GM19397 (cell line): ENCODE results near the gene DGUOK.
"Not testable (repeated sequence)": the region's sequence is repeated elsewhere in the genome, so short reads cannot be mapped to it uniquely, and the experiment has no call there.

ENCODE experiments used
- ATAC-seq: cut with Tn5 transposase; IDR thresholded peaks from one replicate; pipeline ENCODE4 v1.9.1; 2021; ENCODE audit warnings: mild to moderate bottlenecking, moderate library complexity; ENCODE audit not compliant: unreplicated experiment

DGUOK gene

DNA sequence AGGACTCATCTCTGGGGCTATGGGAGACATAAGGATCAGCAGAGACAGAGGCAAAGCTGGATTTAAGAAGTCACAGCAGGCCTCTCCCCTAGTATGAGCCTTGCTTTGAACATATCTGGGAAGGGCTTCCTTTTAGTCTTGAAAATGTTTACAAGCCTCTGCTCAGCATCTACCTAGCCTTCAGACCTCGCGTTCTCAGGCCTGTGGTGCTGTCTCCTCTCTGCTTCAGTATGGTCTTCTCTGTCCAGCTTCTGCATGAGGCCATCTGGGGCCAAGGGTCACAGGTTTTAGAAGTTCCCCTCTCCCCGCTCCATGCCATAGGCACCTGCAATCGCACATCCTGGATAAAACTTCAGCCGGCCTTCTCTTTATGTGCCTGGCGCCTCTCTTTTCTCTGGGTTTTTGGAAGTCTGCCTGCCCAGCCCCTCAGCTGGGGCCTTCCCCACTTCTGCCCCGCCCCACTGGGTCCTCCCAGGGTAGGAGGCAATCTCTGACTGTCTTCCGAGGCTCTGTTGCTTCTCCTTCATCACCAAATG lies 26.8 kb upstream of the DGUOK start:
- no peak for ATAC-seq

DNA sequence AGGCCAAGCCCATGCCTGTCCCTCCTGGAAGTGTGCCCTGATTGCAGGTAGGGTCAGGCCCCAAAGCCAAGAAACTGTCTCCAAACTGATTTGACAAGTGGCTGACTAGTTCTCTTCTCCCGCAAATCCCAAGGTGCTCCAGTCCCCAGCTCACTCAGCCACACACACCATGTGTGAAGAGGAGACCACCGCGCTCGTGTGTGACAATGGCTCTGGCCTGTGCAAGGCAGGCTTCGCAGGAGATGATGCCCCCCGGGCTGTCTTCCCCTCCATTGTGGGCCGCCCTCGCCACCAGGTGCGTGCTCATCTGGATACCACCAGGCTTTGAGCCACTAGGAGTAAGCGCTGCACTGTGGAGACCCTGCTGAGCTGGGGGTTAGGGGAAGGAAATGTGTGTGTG lies 25.5 kb upstream of the DGUOK start:
- no peak for ATAC-seq

DNA sequence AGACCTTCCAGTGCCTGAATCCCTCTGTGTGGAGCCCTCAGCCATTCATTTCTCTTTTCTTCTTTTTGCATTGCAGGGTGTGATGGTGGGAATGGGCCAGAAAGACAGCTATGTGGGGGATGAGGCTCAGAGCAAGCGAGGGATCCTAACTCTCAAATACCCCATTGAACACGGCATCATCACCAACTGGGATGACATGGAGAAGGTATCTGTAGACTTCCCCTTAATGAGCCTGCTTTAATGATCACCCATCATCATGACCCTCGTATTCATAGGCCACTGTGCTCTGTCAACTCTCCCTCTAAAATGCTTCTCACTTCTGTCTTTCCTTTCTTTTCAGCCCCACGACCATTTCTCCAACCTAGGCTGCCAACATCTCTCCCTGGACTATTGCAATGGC lies 24.4 kb upstream of the DGUOK start:
- ATAC-seq = no peak

GRCh38 chr2:73903313-73903712 lies 23.4 kb upstream of the DGUOK start:
- ATAC-seq = no peak

GRCh38 chr2:73903949-73904613 lies 22.6 kb upstream of the DGUOK start:
- ATAC-seq = not testable (repeated sequence)

GRCh38 chr2:73904952-73905351 lies 21.7 kb upstream of the DGUOK start:
- ATAC-seq = no peak

- ATAC-seq = no peak
Measured at GRCh38 chr2:73906847-73907505, 19.7 kb upstream of the DGUOK start.

DNA sequence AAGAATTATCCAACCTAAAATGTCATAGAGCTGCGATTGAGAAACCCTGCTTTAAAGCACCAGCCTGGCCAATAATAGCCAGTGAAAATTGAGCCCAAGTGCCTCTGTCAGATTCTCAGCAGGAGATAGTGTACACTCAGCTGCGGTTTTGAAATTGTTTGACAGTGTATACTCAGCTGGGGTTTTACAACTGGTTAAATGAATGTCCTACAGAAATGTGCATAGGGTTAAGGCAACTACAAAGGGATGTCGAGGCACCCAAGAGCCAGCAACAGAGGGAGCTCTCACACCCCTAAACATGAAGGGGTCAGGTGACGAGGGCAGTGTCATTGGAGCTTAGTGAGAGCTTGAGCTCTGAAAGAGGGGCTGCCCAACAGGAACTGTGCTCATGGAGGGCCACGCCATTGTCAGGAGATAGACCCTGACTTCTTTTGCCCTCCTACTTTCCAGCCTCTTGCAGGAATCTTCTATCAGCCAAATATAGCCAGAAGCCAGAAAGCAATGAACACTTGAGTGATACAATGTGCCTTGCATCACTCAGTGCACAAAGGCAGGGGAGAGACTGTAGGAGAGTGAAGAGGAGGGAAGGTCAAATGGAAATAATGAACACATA lies 18.7 kb upstream of the DGUOK start:
- no peak for ATAC-seq

GRCh38 chr2:73908689-73909652 lies 17.7 kb upstream of the DGUOK start:
- ATAC-seq = no peak

DNA sequence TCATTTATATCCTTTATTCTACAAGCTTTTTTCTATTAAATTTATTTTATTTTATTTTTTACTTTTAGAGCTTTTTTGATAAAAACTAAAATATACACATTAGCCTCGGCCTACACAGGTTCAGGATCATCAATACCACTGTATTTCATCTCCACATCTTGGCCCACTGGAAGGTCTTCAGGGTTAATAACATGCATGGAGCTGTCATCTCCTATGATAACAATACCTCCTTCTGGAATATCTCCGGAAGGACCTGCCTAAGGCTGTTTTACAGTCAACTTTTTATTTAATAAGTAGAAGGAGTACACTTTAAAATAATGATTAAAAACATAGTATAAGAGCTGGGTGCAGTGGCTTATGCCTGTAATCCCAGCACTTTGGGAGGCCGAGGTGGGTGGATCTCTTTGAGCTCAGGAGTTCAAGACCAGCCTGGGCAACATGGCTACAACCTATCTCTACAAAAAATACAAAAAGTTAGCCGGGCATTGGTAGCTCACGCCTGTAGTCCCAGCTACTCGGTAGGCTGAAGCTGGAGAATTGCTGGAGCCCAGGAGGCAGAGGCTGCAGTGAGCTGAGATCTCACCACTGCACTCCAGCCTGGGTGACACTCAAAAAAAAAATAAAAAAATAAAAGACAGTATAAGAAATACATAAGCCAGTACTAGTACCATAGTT lies 15.7 kb upstream of the DGUOK start:
- ATAC-seq = no peak

- no peak for ATAC-seq
Measured at GRCh38 chr2:73911548-73912208, 15.0 kb upstream of the DGUOK start.

DNA sequence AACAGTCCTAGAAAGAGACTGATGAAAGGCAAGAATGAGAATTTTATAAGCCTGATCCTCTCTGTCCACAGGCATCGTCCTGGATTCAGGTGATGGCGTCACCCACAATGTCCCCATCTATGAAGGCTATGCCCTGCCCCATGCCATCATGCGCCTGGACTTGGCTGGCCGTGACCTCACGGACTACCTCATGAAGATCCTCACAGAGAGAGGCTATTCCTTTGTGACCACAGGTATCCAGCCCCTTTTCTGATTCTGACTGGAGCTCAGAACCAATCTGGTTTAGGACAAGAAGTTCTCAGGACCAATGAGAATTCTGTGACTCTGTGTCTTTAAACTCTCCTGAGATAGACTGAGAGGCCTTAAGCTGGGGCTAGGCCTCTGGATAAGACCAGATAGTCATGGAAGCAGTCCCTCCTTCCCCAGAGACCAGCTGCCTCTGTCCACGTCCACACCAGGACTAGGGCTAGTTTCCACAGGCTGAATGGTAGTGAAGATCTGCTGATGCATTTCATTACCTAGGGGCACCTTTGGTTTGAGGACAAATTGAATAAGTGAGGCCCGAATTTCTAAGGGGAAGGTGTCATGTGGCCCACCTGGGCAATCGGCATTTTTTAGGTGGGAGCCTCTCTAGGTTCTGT lies 13.1 kb upstream of the DGUOK start:
- ATAC-seq = no peak

DNA sequence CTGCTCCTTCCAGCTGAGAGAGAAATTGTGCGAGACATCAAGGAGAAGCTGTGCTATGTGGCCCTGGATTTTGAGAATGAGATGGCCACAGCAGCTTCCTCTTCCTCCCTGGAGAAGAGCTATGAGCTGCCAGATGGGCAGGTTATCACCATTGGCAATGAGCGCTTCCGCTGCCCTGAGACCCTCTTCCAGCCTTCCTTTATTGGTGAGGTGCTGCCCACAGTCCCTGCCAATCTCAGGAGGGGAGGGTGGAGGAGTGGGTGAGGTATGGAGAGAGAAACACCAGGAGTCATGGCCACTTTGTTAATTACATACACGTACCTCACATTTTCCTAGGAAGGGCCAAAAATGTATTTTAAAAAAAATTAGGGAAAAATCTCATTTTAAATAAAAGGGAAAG lies 12.0 kb upstream of the DGUOK start:
- ATAC-seq = no peak

- ATAC-seq = no peak
Measured at GRCh38 chr2:73915437-73915993, 11.2 kb upstream of the DGUOK start.

DNA sequence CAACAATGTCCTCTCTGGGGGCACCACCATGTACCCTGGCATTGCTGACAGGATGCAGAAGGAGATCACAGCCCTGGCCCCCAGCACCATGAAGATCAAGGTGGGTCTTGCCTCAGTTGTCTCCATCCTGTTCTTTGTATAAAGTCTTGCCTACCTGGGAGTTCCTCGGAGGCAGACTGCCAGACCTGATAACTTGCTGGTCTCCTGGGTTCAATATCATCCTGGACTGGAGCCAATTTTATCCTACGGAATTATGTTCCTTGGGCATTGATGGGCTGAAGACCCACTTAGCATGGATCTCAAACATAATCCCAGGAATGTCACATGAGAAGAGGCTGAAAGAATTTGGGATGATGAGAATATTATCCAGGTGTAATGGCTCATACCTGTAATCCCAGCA lies 10.0 kb upstream of the DGUOK start:
- ATAC-seq = no peak

- ATAC-seq = no peak
Measured at GRCh38 chr2:73917296-73917695, 9.4 kb upstream of the DGUOK start.

DNA sequence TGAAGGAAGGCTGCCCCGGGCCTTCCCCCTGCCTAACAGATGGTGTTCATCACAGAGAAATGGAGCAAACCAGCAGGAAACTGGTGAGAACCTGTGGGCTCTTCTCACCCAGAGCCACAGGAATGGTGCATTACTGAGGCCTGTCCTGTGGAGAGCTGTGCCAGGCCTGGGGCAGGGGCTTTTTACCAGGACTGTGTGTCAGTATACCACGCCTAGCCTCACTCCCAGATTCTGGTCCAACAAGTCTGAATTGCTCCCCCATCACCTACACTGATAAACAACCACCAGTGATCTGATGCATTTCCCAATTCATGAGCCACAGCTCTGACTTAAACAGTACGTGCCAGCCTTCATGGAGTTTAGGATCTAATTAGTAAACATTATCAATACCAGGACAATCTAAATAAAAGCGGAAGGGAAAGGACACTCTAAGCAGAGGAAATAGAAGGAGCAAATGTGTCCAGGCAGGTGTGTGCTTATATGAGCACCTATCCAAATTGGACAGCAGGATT lies 8.9 kb upstream of the DGUOK start:
- ATAC-seq = no peak

DNA sequence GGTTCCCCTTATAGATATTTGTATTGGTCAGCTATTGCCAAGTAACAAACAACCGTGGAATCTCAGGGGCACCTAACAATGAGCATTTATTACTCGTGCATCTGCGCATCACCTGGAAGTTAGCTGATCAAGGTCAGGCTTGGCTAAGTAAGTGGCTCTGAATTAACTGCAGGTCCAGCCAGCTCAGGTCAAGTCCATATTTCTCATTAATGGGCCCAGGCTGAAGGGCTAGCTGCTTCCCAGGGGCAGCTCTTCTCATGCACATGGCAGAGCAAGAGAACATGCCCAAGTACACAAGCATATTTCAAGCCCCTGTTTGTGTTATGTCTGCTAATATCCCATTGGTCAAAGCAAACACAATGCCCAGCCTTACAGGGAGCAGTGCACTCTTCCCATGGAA lies 7.8 kb upstream of the DGUOK start:
- no peak for ATAC-seq
